ENCODE data around the gene NELL2.

DNA sequence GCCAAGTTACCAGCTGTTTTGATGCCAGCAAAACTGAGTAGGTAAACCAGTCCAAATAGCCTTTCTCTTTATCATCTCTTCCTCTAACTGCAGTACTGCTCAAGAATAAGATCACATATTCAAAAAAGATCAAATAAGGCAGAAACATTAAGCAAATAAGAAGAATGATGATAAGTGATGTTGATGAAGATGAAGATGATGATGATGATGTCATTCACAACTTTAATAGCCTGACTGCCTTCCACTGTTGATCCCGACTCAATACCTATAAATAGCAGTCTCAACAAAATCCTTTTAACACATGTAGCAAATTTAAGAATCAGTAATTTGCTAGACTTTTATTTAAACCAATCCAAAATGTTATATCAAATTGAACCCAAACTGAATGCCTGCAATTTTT is 47.1 kb downstream of the NELL2 start:
- TF ChIP-seq, protein P1, sequence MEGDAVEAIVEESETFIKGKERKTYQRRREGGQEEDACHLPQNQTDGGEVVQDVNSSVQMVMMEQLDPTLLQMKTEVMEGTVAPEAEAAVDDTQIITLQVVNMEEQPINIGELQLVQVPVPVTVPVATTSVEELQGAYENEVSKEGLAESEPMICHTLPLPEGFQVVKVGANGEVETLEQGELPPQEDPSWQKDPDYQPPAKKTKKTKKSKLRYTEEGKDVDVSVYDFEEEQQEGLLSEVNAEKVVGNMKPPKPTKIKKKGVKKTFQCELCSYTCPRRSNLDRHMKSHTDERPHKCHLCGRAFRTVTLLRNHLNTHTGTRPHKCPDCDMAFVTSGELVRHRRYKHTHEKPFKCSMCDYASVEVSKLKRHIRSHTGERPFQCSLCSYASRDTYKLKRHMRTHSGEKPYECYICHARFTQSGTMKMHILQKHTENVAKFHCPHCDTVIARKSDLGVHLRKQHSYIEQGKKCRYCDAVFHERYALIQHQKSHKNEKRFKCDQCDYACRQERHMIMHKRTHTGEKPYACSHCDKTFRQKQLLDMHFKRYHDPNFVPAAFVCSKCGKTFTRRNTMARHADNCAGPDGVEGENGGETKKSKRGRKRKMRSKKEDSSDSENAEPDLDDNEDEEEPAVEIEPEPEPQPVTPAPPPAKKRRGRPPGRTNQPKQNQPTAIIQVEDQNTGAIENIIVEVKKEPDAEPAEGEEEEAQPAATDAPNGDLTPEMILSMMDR (IDR thresholded peaks at IDR 0.05; ENCODE audit: low read depth, low read length, missing input control): no peak
- no peak for TF ChIP-seq MAX (IDR thresholded peaks at IDR 0.05)
- TF ChIP-seq SP1 (IDR thresholded peaks at IDR 0.05): no peak
- no peak for TF ChIP-seq REST (IDR thresholded peaks at IDR 0.05)
- no peak for TF ChIP-seq NR2F2 (IDR thresholded peaks at IDR 0.05)

Data from liver (tissue), 3 donors.